ENCODE data around the gene BOD1. TPM values are rescaled to one million over a fixed set of nuclear protein-coding genes. Genes with fewer than 3 reads are reported as not detected.

BOD1 gene
- total RNA-seq, 1 donor from 2014 or later = 34.1 TPM

DNA sequence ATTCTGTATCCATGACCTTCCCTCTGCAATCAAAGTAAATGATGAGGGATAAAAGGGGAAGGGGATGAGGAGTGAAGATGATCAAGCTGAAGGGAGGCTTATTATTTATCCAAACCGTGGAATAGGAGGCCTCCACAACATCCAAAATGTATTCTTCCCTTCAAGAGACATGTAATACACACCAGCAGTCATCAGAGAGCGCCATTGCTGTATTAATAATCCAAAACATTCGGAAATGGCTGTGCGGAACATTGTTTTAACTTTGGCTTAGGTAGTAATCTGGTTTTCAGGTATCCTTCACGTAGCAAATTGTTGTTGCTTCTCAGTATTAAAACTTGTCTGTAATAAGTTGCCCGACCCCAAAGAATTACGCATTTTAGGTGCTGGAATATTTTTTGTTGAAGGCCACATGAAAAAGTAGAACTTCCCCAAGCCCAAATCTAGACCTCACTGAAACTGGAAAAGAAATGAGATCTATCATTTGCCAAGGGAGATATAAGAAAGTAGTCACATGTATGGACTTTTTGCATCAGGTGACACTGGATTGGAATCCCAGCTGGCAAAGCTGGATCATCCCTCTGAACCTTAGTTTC, 2.6 kb upstream of the BOD1 start:
- no peak overlapping the region for H3K4me3 ChIP-seq
- peaks cover 26% of the 10 kb centered on the region for H3K4me1 ChIP-seq
- TF ChIP-seq, protein P1, sequence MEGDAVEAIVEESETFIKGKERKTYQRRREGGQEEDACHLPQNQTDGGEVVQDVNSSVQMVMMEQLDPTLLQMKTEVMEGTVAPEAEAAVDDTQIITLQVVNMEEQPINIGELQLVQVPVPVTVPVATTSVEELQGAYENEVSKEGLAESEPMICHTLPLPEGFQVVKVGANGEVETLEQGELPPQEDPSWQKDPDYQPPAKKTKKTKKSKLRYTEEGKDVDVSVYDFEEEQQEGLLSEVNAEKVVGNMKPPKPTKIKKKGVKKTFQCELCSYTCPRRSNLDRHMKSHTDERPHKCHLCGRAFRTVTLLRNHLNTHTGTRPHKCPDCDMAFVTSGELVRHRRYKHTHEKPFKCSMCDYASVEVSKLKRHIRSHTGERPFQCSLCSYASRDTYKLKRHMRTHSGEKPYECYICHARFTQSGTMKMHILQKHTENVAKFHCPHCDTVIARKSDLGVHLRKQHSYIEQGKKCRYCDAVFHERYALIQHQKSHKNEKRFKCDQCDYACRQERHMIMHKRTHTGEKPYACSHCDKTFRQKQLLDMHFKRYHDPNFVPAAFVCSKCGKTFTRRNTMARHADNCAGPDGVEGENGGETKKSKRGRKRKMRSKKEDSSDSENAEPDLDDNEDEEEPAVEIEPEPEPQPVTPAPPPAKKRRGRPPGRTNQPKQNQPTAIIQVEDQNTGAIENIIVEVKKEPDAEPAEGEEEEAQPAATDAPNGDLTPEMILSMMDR (IDR thresholded peaks at IDR 0.05) = peak; percentile 58 to 88 (median 63)
- TF ChIP-seq POLR2A (IDR thresholded peaks at IDR 0.05) = no peak
- H3K27me3 ChIP-seq = no peaks in the 10 kb centered on the region
- DNase-seq (ENCODE audit: extremely low spot score in 2 of 2) = no peak
- no peaks in the 10 kb centered on the region for H3K36me3 ChIP-seq
- no peak overlapping the region for H3K27ac ChIP-seq
- no peaks in the 10 kb centered on the region for H3K9me3 ChIP-seq
- intact Hi-C loops (cut with DNase I) = loop anchor here (1.0 kb wide), 1 partner anchor 354 kb away; no protein-coding TSS in a partner anchor

DNA sequence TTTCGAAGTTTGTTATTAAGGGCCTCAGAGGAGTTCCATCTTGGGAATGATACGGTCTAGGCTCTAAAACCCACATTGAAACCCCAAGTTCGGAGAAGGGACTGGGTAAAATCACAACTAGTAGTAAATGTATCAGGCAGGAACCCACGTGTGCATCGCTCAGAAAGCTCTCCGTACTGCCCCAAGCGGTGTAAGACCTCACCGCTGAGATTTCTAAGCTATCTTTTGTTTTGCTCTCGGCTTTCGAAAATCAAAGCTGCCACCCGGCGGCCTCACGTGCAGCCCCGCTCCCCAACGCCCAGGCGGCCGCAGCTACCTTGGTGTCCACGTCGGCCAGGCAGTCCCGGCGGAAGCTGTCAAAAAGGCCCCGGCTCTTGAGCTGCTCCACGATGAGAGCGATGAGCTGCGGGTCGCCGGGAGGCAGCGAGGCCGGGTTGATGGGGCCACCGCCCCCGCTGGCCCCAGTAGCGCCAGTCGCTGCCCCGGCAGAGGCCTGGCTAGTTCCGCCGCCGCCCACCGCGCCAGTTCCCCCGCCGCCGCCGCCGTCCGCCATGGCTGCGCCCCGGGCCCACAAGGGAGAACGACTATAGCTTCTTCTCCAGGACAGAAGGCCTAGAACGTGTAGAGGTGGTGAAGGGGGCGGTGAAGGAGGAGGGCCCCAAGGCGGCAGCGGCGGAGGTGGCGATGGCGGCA, 420 bp downstream of the BOD1 start:
- peak overlapping the region; percentile 84 to 100 for H3K4me3 ChIP-seq
- peaks cover 0 to 17% of the 10 kb centered on the region in 2 donors for H3K36me3 ChIP-seq
- H3K4me1 ChIP-seq = peaks cover 42% of the 10 kb centered on the region
- H3K27ac ChIP-seq = peak overlapping the region; percentile 95
- TF ChIP-seq POLR2AphosphoS5 (IDR thresholded peaks at IDR 0.05; ENCODE audit: insufficient read depth in 1 of 2, low read depth in 1 of 2) (peak in 1 of 2 donors; percentile 15), POLR2A (IDR thresholded peaks at IDR 0.05) (no peak)
- TF ChIP-seq, protein P1 (IDR thresholded peaks at IDR 0.05) = peak in 2 of 3 experiments; percentile 17 to 49
- no peaks in the 10 kb centered on the region for H3K27me3 ChIP-seq
- no peaks in the 10 kb centered on the region for H3K9me3 ChIP-seq
- DNase-seq (ENCODE audit: extremely low spot score in 2 of 2) = no peak
- intact Hi-C loops (cut with DNase I) = no loop called here

DNA sequence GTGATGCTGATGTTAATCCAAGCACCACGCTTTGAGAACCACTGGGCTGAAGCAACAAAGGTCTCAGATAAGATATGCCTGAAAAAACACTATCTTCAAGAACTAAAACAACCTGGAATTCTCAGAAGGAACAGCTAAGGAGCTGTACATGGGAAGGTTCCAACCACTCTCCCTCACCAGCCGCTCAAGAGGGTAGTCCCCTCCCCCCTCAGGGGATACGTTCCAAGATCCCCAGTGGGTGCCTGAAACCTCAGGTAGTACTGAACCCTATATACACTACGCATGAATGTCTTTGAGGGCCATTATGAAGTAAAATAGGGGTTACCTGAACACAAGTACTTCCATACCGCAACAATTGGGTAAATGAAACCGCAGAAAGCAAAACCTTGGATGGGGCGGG, 1.9 kb downstream of the BOD1 start:
- Histone ChIP-seq H3K27me3 (no peaks in the 10 kb centered on the region), H3K4me1 (peaks cover 42% of the 10 kb centered on the region), H3K9me3 (no peaks in the 10 kb centered on the region), H3K27ac (no peak overlapping the region), H3K36me3 (peaks cover 0 to 29% of the 10 kb centered on the region in 2 donors), H3K4me3 (peak overlapping the region in 1 of 2 donors; percentile 100)
- intact Hi-C loops (cut with DNase I) = no loop called here
- TF ChIP-seq POLR2AphosphoS5 (IDR thresholded peaks at IDR 0.05; ENCODE audit: insufficient read depth in 1 of 2, low read depth in 1 of 2) (no peak), POLR2A (IDR thresholded peaks at IDR 0.05) (no peak)
- TF ChIP-seq, protein P1 (IDR thresholded peaks at IDR 0.05) = no peak
- DNase-seq (ENCODE audit: extremely low spot score in 2 of 2) = no peak

DNA sequence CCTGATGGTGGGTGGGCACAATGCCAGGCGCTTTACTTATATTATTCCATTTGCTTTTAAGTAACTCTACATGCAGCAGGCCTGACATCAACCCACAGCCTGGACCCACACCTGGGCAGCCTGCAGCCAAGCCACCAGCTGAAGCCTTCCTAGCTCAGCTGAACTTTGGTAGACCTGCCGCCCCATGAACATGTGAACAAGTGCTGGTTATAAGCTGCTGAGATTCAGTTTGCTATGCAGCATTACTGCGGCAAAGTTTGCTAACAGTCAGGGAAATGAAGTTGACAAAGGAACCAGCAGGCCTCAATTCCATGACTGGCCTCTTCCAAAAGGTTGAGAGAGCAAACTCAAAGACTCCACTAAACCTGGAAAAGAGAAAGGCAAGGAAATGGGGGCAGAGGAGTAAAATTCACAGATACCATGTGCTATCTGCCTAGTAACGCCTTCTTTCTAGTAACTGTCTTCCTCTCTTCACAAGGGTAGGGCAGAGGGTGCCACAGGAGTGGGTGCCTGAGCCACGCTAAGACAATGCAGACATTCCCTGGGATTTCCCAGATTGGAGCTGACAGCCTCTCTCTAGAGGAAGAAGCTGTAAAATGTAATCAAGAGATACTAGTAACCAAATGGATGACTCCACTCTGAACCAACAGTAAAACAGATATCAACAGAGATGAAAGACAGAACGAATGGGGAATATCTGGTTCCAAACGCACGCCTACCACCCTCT, 2.9 kb downstream of the BOD1 start:
- intact Hi-C loops (cut with DNase I) = no loop called here
- TF ChIP-seq, protein P1 (IDR thresholded peaks at IDR 0.05) = no peak
- TF ChIP-seq POLR2A (IDR thresholded peaks at IDR 0.05) (no peak), POLR2AphosphoS5 (IDR thresholded peaks at IDR 0.05; ENCODE audit: insufficient read depth in 1 of 2, low read depth in 1 of 2) (no peak)
- H3K36me3 ChIP-seq = peaks cover 0 to 37% of the 10 kb centered on the region in 2 donors
- no peak for DNase-seq (ENCODE audit: extremely low spot score in 2 of 2)
- no peak overlapping the region for H3K27ac ChIP-seq
- H3K27me3 ChIP-seq = no peaks in the 10 kb centered on the region
- no peak overlapping the region for H3K4me3 ChIP-seq
- peaks cover 42% of the 10 kb centered on the region for H3K4me1 ChIP-seq
- H3K9me3 ChIP-seq = no peaks in the 10 kb centered on the region

Measured in vagina (tissue), 2 donors.